Psoas muscle (tissue), 8 donors: ENCODE results near the gene SSTR3. TPM values are rescaled to one million over a fixed set of nuclear protein-coding genes. Genes with fewer than 3 reads are reported as not detected.

ENCODE experiments used
- ATAC-seq, 4 donors: fragments of 200-7000 bp; cut with Tn5 transposase; one replicate each; pipeline ENCODE4 v1.9.1; 2020; ENCODE audit warnings: moderate library complexity in 3 of 4, mild to moderate bottlenecking in 2 of 4
- DNase-seq, 2 donors: peaks; one replicate each; pipeline ENCODE4 v3.0.0-alpha.2; 2020
- H3K27ac ChIP-seq: fragments of 200-600 bp; one replicate; pipeline ENCODE4 v1.8.0; 2022
- H3K27me3 ChIP-seq, 3 donors: fragments of 200-600 bp in 1 of 3; one replicate each; pipeline versions ENCODE4 v1.6.1 to v1.8.0; 2013 to 2022; ENCODE audit warnings: low read length in 2 of 3, mild to moderate bottlenecking in 2 of 3, moderate library complexity in 1 of 3; ENCODE audit not compliant: insufficient read depth in 3 of 3
- H3K36me3 ChIP-seq, 2 donors: fragments of 200-600 bp in 1 of 2; one replicate each; pipeline versions ENCODE4 v1.6.1 to v1.8.0; 2013 to 2022; ENCODE audit warnings: low read depth in 1 of 2, mild to moderate bottlenecking in 1 of 2, moderate library complexity in 1 of 2; ENCODE audit not compliant: insufficient read depth in 1 of 2
- H3K4me1 ChIP-seq: fragments of 200-600 bp; one replicate; pipeline ENCODE4 v1.8.0; 2022
- H3K4me3 ChIP-seq: fragments of 200-600 bp; one replicate; pipeline ENCODE4 v1.8.0; 2022; ENCODE audit warnings: mild to moderate bottlenecking
- H3K9me3 ChIP-seq: fragments of 200-600 bp; one replicate; pipeline ENCODE4 v1.8.0; 2022
- WGBS, 3 donors: extraction: QIAGEN DNeasy Blood & Tissue Kit; methylation state at CpG; one replicate each; pipeline versions ENCODE4 v1.1.6 to v1.1.7; 2013; 5-methylcytosine and 5-hydroxymethylcytosine counted together
- intact Hi-C, 2 donors: fragments of 100-400 bp; cut with DNase I; formaldehyde crosslinking; loops; one replicate each; pipeline versions ENCODE4 v1.11.0 to v1.14.2; 2022
- polyA plus RNA-seq, 3 donors: library from polyadenylated mRNA; stranded (reverse); fragments of 200-250 nt; gene quantifications; one replicate each; pipeline ENCODE4 v1.2.3, GENCODE V29; 2013
- total RNA-seq, 4 donors: library from RNA; stranded (reverse); fragmentation: NEBNext Ultra II Directional in 2 of 4; extraction: Animal tissue kit (Norgen Biotek cat#: 25700) in 2 of 4; gene quantifications; one replicate each; pipeline versions ENCODE4 v1.2.1 to v1.2.4, GENCODE V29; 2021 to 2023
- TF ChIP-seq, protein P1 (sequence below): fragments of 200-600 bp; IDR thresholded peaks from one replicate; pipeline ENCODE4 v1.8.0; 2022; ENCODE audit warnings: antibody characterized with exemption
- donor health status: healthy with polysubstance abuse.
- donor health status: DM: no; HTN: no; CAD: no; lungs with moderate emphysema.
- donor health status: Bipolar disorder and iron deficiency.
- donor health status: healthy.
- donor health status: DM: yes; HTN: yes; CAD: no.
- donor health status: DM: no; HTN: no; CAD: no.
- donor health status: DM: no; HTN: no; CAD: no.
- donor health status: DM: yes; HTN: yes; CAD: no.

SSTR3 gene
- total and polyA plus RNA-seq, 7 donors, result 0.01 TPM; not detected in 6

DNA sequence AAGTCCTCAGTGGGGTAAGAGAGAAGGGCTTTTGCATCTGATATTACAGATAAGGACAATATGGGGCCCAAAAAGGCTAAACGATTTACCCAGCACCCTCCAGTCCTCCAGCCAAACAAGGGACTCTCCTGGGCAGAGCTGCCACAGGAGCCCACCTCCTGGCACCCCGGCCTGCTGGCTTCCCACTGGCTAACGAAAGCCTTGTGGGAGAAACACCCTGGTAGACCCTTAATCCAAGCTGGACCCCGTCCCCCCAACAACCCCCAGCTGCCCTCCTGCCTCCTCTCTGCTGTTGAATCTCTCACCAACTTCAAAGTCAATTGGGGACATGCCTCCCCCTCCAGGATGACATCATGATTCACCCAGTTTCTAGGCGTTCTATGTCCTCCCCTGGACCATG, 35.1 kb downstream of the SSTR3 start:
- TF ChIP-seq, protein P1, sequence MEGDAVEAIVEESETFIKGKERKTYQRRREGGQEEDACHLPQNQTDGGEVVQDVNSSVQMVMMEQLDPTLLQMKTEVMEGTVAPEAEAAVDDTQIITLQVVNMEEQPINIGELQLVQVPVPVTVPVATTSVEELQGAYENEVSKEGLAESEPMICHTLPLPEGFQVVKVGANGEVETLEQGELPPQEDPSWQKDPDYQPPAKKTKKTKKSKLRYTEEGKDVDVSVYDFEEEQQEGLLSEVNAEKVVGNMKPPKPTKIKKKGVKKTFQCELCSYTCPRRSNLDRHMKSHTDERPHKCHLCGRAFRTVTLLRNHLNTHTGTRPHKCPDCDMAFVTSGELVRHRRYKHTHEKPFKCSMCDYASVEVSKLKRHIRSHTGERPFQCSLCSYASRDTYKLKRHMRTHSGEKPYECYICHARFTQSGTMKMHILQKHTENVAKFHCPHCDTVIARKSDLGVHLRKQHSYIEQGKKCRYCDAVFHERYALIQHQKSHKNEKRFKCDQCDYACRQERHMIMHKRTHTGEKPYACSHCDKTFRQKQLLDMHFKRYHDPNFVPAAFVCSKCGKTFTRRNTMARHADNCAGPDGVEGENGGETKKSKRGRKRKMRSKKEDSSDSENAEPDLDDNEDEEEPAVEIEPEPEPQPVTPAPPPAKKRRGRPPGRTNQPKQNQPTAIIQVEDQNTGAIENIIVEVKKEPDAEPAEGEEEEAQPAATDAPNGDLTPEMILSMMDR, result no peak
- no peak overlapping the region for H3K4me3 ChIP-seq
- H3K27ac ChIP-seq, result no peak overlapping the region
- H3K9me3 ChIP-seq, result no peaks in the 10 kb centered on the region
- intact Hi-C loops, result no loop called here
- no peaks in the 10 kb centered on the region for H3K36me3 ChIP-seq
- ATAC-seq, result no peak
- peaks cover 27% of the 10 kb centered on the region for H3K4me1 ChIP-seq
- peaks cover 0 to 12% (median 7%) of the 10 kb centered on the region in 3 donors for H3K27me3 ChIP-seq
- WGBS, 3 donors, result 60 to 78% (median 73%) methylated on average over 5 of the region's 5 CpGs
- DNase-seq, result peak in 1 of 2 donors; percentile 25

GRCh38 chr22:37176464-37177061, 35.7 kb downstream of the SSTR3 start:
- Histone ChIP-seq H3K4me1 (peaks cover 27% of the 10 kb centered on the region), H3K27me3 (peaks cover 0 to 12% (median 7%) of the 10 kb centered on the region in 3 donors), H3K36me3 (no peaks in the 10 kb centered on the region), H3K27ac (peak overlapping the region; percentile 25), H3K4me3 (peak overlapping the region; percentile 16), H3K9me3 (no peaks in the 10 kb centered on the region)
- TF ChIP-seq, protein P1, result no peak
- intact Hi-C loops, result no loop called here
- 11 to 15% (median 14%) methylated on average over 21 to 23 of the region's 23 CpGs for WGBS, 3 donors
- peak; percentile 69 to 85 for DNase-seq
- peak; percentile 46 to 73 (median 50) for ATAC-seq

- 43 to 57% (median 45%) methylated on average over 18 of the region's 18 CpGs for WGBS, 3 donors
- ATAC-seq (no peak), DNase-seq (peak in 1 of 2 donors; percentile 48)
- no peaks in the 10 kb centered on the region for H3K36me3 ChIP-seq
- TF ChIP-seq, protein P1, result no peak
- intact Hi-C loops, result no loop called here
- no peak overlapping the region for H3K27ac ChIP-seq
- peaks cover 27% of the 10 kb centered on the region for H3K4me1 ChIP-seq
- H3K4me3 ChIP-seq, result peak overlapping the region; percentile 16
- H3K27me3 ChIP-seq, result peaks cover 0 to 15% (median 7%) of the 10 kb centered on the region in 3 donors
- H3K9me3 ChIP-seq, result no peaks in the 10 kb centered on the region
These were observed 36.6 kb downstream of the SSTR3 start for GRCh38 chr22:37175414-37176281.

GRCh38 chr22:37174964-37175363, 37.3 kb downstream of the SSTR3 start:
- TF ChIP-seq, protein P1, result no peak
- Histone ChIP-seq H3K36me3 (no peaks in the 10 kb centered on the region), H3K27me3 (peaks cover 0 to 15% (median 7%) of the 10 kb centered on the region in 3 donors), H3K27ac (no peak overlapping the region), H3K9me3 (no peaks in the 10 kb centered on the region), H3K4me3 (no peak overlapping the region), H3K4me1 (peaks cover 27% of the 10 kb centered on the region)
- 88 to 96% (median 91%) methylated on average over 9 of the region's 9 CpGs for WGBS, 3 donors
- no peak for DNase-seq
- intact Hi-C loops, result no loop called here
- ATAC-seq, result no peak
